ENCODE data around the gene NOL9.

Gene NOL9

DNA sequence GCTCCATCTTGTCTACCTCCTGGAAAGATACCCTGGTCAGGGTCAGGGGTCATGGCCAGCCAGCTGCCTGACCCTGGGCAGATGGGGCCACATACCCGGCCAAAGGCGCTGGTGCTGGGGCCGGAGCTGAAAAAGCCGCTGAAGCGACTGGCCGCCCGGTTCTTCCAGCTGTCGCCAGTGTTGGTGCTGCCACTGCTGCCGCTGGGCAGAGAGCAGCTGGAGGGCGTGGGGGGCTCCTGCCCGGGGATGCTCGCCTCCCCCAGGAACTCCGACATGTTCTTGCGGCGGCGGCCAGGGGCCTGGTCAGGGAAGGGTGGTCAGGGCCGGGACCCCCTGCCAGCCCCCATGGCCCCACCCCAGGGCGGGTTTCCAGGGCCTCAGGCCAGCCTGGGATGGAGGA is 81.2 kb downstream of the NOL9 start:
- TF ChIP-seq, protein P1, sequence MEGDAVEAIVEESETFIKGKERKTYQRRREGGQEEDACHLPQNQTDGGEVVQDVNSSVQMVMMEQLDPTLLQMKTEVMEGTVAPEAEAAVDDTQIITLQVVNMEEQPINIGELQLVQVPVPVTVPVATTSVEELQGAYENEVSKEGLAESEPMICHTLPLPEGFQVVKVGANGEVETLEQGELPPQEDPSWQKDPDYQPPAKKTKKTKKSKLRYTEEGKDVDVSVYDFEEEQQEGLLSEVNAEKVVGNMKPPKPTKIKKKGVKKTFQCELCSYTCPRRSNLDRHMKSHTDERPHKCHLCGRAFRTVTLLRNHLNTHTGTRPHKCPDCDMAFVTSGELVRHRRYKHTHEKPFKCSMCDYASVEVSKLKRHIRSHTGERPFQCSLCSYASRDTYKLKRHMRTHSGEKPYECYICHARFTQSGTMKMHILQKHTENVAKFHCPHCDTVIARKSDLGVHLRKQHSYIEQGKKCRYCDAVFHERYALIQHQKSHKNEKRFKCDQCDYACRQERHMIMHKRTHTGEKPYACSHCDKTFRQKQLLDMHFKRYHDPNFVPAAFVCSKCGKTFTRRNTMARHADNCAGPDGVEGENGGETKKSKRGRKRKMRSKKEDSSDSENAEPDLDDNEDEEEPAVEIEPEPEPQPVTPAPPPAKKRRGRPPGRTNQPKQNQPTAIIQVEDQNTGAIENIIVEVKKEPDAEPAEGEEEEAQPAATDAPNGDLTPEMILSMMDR (conservative IDR thresholded peaks at IDR 0.05; ENCODE audit: low read length) = no peak
- no peak overlapping the region for H3K4me3 ChIP-seq (ENCODE audit: low read length)

DNA sequence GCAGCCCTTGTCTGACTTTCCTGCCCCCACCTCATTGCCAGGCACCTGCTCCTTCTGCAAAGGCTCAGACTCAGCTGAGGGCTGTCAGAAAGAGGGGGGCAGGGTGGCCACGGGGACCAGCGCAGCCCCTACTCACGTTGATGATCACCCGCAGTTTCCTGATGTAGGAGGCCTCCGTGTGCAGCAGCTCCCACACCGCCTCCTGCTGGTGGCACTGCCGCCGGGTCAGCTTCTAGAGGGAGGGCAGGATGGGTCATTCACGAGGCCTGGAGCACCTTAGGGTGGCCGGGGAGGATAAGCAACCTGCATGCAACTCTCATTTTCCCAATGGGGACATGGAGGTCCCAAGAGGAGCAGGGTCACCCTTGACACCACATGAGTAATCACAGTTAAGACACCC is 81.9 kb downstream of the NOL9 start:
- no peak overlapping the region for H3K4me3 ChIP-seq (ENCODE audit: low read length)
- TF ChIP-seq, protein P1 (conservative IDR thresholded peaks at IDR 0.05; ENCODE audit: low read length) = no peak
- DNase-seq (ENCODE audit: low read depth) = no peak

More for the DNA sequence above, 81.2 kb downstream of the NOL9 start:
- DNase-seq (ENCODE audit: low read depth) = no peak

DNA sequence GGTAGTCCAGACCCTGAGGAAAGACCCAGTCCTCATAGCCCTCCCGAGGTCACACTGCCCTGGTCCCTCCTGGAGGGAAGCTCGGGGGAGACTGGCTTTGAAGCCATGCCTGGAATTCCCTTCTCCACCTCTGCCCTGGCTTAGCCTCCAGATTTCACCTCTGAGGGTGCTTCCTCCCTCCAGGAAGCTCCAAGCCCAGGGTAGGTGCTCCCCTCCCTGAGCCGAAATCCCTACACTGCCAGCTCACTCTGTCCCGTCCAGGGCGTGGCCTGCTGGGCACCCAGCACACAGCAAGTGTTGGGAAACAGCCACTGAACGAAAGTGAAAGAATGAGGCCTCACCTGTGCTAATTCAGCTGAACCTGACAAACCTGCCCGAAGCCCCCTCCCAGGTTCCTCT is 82.3 kb downstream of the NOL9 start:
- H3K4me3 ChIP-seq (ENCODE audit: low read length) = no peak overlapping the region
- TF ChIP-seq, protein P1 (conservative IDR thresholded peaks at IDR 0.05; ENCODE audit: low read length) = no peak

More for the DNA sequence above, 82.3 kb downstream of the NOL9 start:
- no peak for DNase-seq (ENCODE audit: low read depth)
